ENCODE results near the gene RALGPS2. TPM values are rescaled to one million over a fixed set of nuclear protein-coding genes. Genes with fewer than 3 reads are reported as not detected.

The RALGPS2 gene
- total and polyA plus RNA-seq, 2 of the 13 experiments (the other 11 are each of a cell fraction or from before 2014, with no cell fraction given): 15.6 to 36.0 TPM

- Histone ChIP-seq H3K9me3 (ENCODE audit: low read length) (no peaks in the 10 kb centered on the region), H3K4me1 (ENCODE audit: insufficient read depth, low read length) (peaks cover 27% of the 10 kb centered on the region), H3K4me2 (ENCODE audit: low read depth, low read length) (no peak overlapping the region), H3K27me3 (ENCODE audit: control insufficient read depth in 1 of 2, insufficient read depth in 2 of 2, low read length in 2 of 2) (peaks cover 6 to 14% of the 10 kb centered on the region in 2 experiments; a peak in 3 of 5 replicates), H2AFZ (ENCODE audit: low read length) (no peak overlapping the region), H4K20me1 (ENCODE audit: insufficient read depth, low read length) (no peaks in the 10 kb centered on the region), H3K36me3 (replicated peaks in 1 of 2; ENCODE audit: control insufficient read depth in 1 of 2, insufficient read depth in 2 of 2, low read length in 2 of 2) (no peaks in the 10 kb centered on the region), H3K79me2 (ENCODE audit: insufficient read depth, low read length) (no peaks in the 10 kb centered on the region), H3K9ac (ENCODE audit: insufficient read depth, low read depth, low read length) (no peak overlapping the region), H3K4me3 (replicated peaks in 1 of 3; ENCODE audit: insufficient read depth in 1 of 3, low read depth in 2 of 3, low read length in 3 of 3) (no peak overlapping the region), H3K27ac (ENCODE audit: extremely low read length, insufficient read depth, low read length) (no peak overlapping the region)
- CTCF ChIA-PET (ENCODE audit: low intra/inter-chr PET ratio, low total read pairs): no interaction called here
- POLR2A ChIA-PET: no interaction called here
- in situ Hi-C loops (cut with HindIII; ENCODE audit: extremely low pct_ligation_motif_present, low pct_unique_long_range_greater_than_20kb): no loop called here
- ATAC-seq (no peak), DNase-seq (ENCODE audit: low spot score) (no peak), FAIRE-seq (no peak)
- 68% methylated on average over 14 of the region's 14 CpGs for WGBS (ENCODE audit: low lambda C conversion rate)
- intact Hi-C loops (cut with micrococcal nuclease; ENCODE audit: unreplicated experiment): no loop called here
- no TSS peak for BruUV-seq (replicated peaks)
- TF ChIP-seq GABPB1 (CRISPR knock-in tag; IDR thresholded peaks at IDR 0.05) (no peak), JUN (CRISPR knock-in tag; IDR thresholded peaks at IDR 0.05) (no peak), SRSF9 (IDR thresholded peaks at IDR 0.05; ENCODE audit: borderline replicate concordance, insufficient read depth, low read depth, low read length, poor library complexity, severe bottlenecking) (no peak), SOX13 (IDR thresholded peaks at IDR 0.05) (no peak), SOX13 (CRISPR knock-in tag; conservative IDR thresholded peaks at IDR 0.05 in 1 of 2, IDR thresholded peaks at IDR 0.05 in 1 of 2) (no peak), PAF1 (CRISPR knock-in tag; IDR thresholded peaks at IDR 0.05) (no peak), SCMH1 (CRISPR knock-in tag; IDR thresholded peaks at IDR 0.05; ENCODE audit: borderline replicate concordance) (no peak), PHB2 (IDR thresholded peaks at IDR 0.05; ENCODE audit: partially characterized antibody) (no peak), RERE (CRISPR knock-in tag; IDR thresholded peaks at IDR 0.05; ENCODE audit: low read depth) (no peak), SP2 (CRISPR knock-in tag; IDR thresholded peaks at IDR 0.05) (no peak), REXO4 (CRISPR knock-in tag; IDR thresholded peaks at IDR 0.05; ENCODE audit: borderline replicate concordance) (no peak), ZNF225 (CRISPR knock-in tag; IDR thresholded peaks at IDR 0.05) (no peak), ZNF891 (CRISPR knock-in tag; IDR thresholded peaks at IDR 0.05) (no peak), NR3C1 (CRISPR knock-in tag; IDR thresholded peaks at IDR 0.05) (no peak), LCORL (IDR thresholded peaks at IDR 0.05) (no peak), LCORL (CRISPR knock-in tag; IDR thresholded peaks at IDR 0.05) (no peak), SKI (IDR thresholded peaks at IDR 0.05; ENCODE audit: partially characterized antibody) (no peak), CBFB (CRISPR knock-in tag; IDR thresholded peaks at IDR 0.05) (no peak), ZNF614 (CRISPR knock-in tag; IDR thresholded peaks at IDR 0.05; ENCODE audit: borderline replicate concordance) (no peak), ZNF20 (CRISPR knock-in tag; IDR thresholded peaks at IDR 0.05) (no peak), ZNF703 (CRISPR knock-in tag; IDR thresholded peaks at IDR 0.05; ENCODE audit: borderline replicate concordance) (no peak), GPBP1L1 (CRISPR knock-in tag; IDR thresholded peaks at IDR 0.05) (no peak)
These were observed 216.8 kb downstream of the RALGPS2 start for GRCh38 chr1:178941849-178942248.

Measured in HepG2 (cell line).